SU-DHL-6 (cell line): ENCODE measurements around the gene LEFTY1.

Experiments used
- CTCF ChIP-seq: fragments of 200-600 bp; sonication (generic); IDR thresholded peaks from one replicate; pipeline ENCODE4 v1.5.1; 2017; ENCODE audit warnings: antibody characterized with exemption, mild to moderate bottlenecking, low read length, moderate library complexity; ENCODE audit not compliant: insufficient read depth, poor library complexity, severe bottlenecking
- EZH2phosphoT487 ChIP-seq: fragments of 200-600 bp; sonication (generic), shearing (Covaris generic); conservative IDR thresholded peaks from 2 replicates; pipeline ENCODE4 v1.6.1; 2018; ENCODE audit warnings: mild to moderate bottlenecking, antibody characterized with exemption, low read length, moderate library complexity, mixed read lengths

- TF ChIP-seq CTCF, result no peak
- no peak for TF ChIP-seq EZH2phosphoT487
These were observed 41.6 kb upstream of the LEFTY1 start for GRCh38 chr1:225930566-225930965.
